Measurements from ENCODE around the gene C11orf21. TPM values are rescaled to one million over a fixed set of nuclear protein-coding genes. Genes with fewer than 3 reads are reported as not detected.

Gene C11orf21
- total RNA-seq, 4 donors from 2014 or later = 0.39 to 2.4 (median 1.1) TPM

- Histone ChIP-seq H3K36me3 (no peaks in the 10 kb centered on the region), H3K9me3 (peaks cover 0 to 6% (median 0%) of the 10 kb centered on the region in 4 donors), H3K4me1 (no peaks in the 10 kb centered on the region), H3K27ac (no peak overlapping the region), H3K27me3 (no peaks in the 10 kb centered on the region), H3K4me3 (no peak overlapping the region)
- TF ChIP-seq, protein P1, sequence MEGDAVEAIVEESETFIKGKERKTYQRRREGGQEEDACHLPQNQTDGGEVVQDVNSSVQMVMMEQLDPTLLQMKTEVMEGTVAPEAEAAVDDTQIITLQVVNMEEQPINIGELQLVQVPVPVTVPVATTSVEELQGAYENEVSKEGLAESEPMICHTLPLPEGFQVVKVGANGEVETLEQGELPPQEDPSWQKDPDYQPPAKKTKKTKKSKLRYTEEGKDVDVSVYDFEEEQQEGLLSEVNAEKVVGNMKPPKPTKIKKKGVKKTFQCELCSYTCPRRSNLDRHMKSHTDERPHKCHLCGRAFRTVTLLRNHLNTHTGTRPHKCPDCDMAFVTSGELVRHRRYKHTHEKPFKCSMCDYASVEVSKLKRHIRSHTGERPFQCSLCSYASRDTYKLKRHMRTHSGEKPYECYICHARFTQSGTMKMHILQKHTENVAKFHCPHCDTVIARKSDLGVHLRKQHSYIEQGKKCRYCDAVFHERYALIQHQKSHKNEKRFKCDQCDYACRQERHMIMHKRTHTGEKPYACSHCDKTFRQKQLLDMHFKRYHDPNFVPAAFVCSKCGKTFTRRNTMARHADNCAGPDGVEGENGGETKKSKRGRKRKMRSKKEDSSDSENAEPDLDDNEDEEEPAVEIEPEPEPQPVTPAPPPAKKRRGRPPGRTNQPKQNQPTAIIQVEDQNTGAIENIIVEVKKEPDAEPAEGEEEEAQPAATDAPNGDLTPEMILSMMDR (IDR thresholded peaks at IDR 0.05) = no peak
- no peak for TF ChIP-seq EP300 (IDR thresholded peaks at IDR 0.05)
- no peak for TF ChIP-seq POLR2A (IDR thresholded peaks at IDR 0.05)
- DNase-seq (ENCODE audit: low spot score in 2 of 2) = no peak
- 84 to 87% methylated on average over 13 of the region's 14 CpGs for WGBS, 2 donors
These were observed 45.3 kb downstream of the C11orf21 start for GRCh38 chr11:2256293-2256913.

DNA sequence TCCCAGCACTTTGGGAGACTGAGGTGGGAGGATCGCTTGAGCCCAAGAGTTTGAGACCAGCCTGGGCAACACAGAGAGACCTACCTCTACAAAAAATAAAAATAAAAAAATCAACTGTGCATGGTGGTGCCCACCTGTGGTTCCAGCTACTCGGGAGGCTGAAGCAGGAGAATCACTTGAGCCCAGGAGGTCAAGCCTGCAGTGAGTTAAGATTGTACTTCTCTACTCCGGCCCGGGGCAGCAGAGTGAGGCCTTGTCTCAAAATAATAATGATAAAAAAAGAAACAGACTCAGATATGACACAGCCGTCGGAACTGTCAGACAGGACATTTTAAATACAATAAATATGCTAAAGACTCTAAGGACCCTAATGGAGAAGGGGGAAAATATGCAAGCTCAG, 49.7 kb downstream of the C11orf21 start:
- Histone ChIP-seq H3K36me3 (no peaks in the 10 kb centered on the region), H3K9me3 (peaks cover 0 to 6% (median 0%) of the 10 kb centered on the region in 4 donors), H3K4me1 (no peaks in the 10 kb centered on the region), H3K27ac (no peak overlapping the region), H3K27me3 (no peaks in the 10 kb centered on the region), H3K4me3 (no peak overlapping the region)
- no peak for DNase-seq (ENCODE audit: low spot score in 2 of 2)
- WGBS, 2 donors = 84 to 90% methylated on average over 6 of the region's 6 CpGs
- no peak for TF ChIP-seq EP300 (IDR thresholded peaks at IDR 0.05)
- TF ChIP-seq, protein P1 (IDR thresholded peaks at IDR 0.05) = no peak

GRCh38 chr11:2251138-2251537, 50.6 kb downstream of the C11orf21 start:
- Histone ChIP-seq H3K4me3 (no peak overlapping the region), H3K4me1 (no peaks in the 10 kb centered on the region), H3K27ac (no peak overlapping the region), H3K36me3 (no peaks in the 10 kb centered on the region), H3K27me3 (no peaks in the 10 kb centered on the region), H3K9me3 (peaks cover 0 to 6% (median 0%) of the 10 kb centered on the region in 4 donors)
- no peak for DNase-seq (ENCODE audit: low spot score in 2 of 2)
- TF ChIP-seq POLR2A (IDR thresholded peaks at IDR 0.05) (no peak), EP300 (IDR thresholded peaks at IDR 0.05) (no peak)
- TF ChIP-seq, protein P1 (IDR thresholded peaks at IDR 0.05) = no peak
- WGBS, 2 donors = 90 to 93% methylated on average over 6 of the region's 6 CpGs

GRCh38 chr11:2250485-2250884, 51.2 kb downstream of the C11orf21 start:
- Histone ChIP-seq H3K4me1 (no peaks in the 10 kb centered on the region), H3K27me3 (no peaks in the 10 kb centered on the region), H3K27ac (no peak overlapping the region), H3K9me3 (peaks cover 0 to 6% (median 0%) of the 10 kb centered on the region in 4 donors), H3K36me3 (no peaks in the 10 kb centered on the region), H3K4me3 (no peak overlapping the region)
- 64 to 78% methylated on average over 8 of the region's 8 CpGs for WGBS, 2 donors
- DNase-seq (ENCODE audit: low spot score in 2 of 2) = no peak
- TF ChIP-seq POLR2A (IDR thresholded peaks at IDR 0.05) (no peak), EP300 (IDR thresholded peaks at IDR 0.05) (no peak)
- TF ChIP-seq, protein P1 (IDR thresholded peaks at IDR 0.05) = no peak

- TF ChIP-seq, protein P1 (IDR thresholded peaks at IDR 0.05) = no peak
- no peaks in the 10 kb centered on the region for H3K27me3 ChIP-seq
- no peak overlapping the region for H3K4me3 ChIP-seq
- no peaks in the 10 kb centered on the region for H3K36me3 ChIP-seq
- WGBS, 2 donors = 76 to 81% methylated on average over 3 to 8 of the region's 9 CpGs
- H3K9me3 ChIP-seq = peaks cover 0 to 6% (median 0%) of the 10 kb centered on the region in 4 donors
- DNase-seq (ENCODE audit: low spot score in 2 of 2) = no peak
- H3K4me1 ChIP-seq = no peaks in the 10 kb centered on the region
- H3K27ac ChIP-seq = no peak overlapping the region
These were observed 51.7 kb downstream of the C11orf21 start for GRCh38 chr11:2250041-2250440.
